HEK293 (cell line): ENCODE results near the gene MPHOSPH8.

ENCODE experiments used
- CTCF ChIA-PET: fragments of 350-600 bp; formaldehyde crosslinking; extraction: SDS; loops from one replicate; lab custom pipeline; 2021; ENCODE audit warnings: antibody characterized with exemption; lab: Yijun Ruan, JAX
- POLR2A ChIA-PET: fragments of 300-600 bp; formaldehyde crosslinking; extraction: SDS; loops from one replicate; lab custom pipeline; 2020; ENCODE audit warnings: antibody characterized with exemption, inconsistent platforms; lab: Yijun Ruan, JAX
- H3K27ac ChIP-seq: fragments of 200-500 bp; sonication (Bioruptor generic); 2 replicates; pipeline ENCODE4 v1.5.1; 2014; ENCODE audit warnings: low read depth, low read length, control low read depth, inconsistent platforms; ENCODE audit errors: extremely low read depth
- H3K36me3 ChIP-seq, 2 experiments: fragments of 200-500 bp in 1 of 2; sonication (Bioruptor generic) in 1 of 2; 1 replicate in 1 of 2; 2 replicates in 1 of 2; pipeline ENCODE4 v1.5.1; 2014 to 2017; ENCODE audit warnings: inconsistent platforms in 2 of 2, low read length in 2 of 2; ENCODE audit not compliant: control insufficient read depth in 2 of 2, insufficient read depth in 1 of 2
- H3K4me1 ChIP-seq: fragments of 200-500 bp; sonication (Bioruptor generic); 2 replicates; pipeline ENCODE4 v1.5.1; 2014; ENCODE audit warnings: mild to moderate bottlenecking, low read length, inconsistent platforms; ENCODE audit not compliant: control insufficient read depth, insufficient read depth
- H3K4me3 ChIP-seq: 2 replicates; pipeline ENCODE4 v1.5.1; 2011; ENCODE audit warnings: low read depth, mild to moderate bottlenecking, control low read depth, low read length, moderate library complexity
- H3K9me3 ChIP-seq: fragments of 200-500 bp; sonication (Bioruptor generic); 2 replicates; pipeline ENCODE4 v1.5.1; 2014; ENCODE audit warnings: low read depth, low read length, inconsistent platforms; ENCODE audit not compliant: control insufficient read depth, insufficient read depth
- BCL11B ChIP-seq: fragments of 450-650 bp; formaldehyde crosslinking; IDR thresholded peaks from 2 replicates; pipeline ENCODE4 v1.5.1; 2016; ENCODE audit warnings: low read depth, missing biosample characterization, missing genetic modification characterization
- PRDM10 ChIP-seq: fragments of 450-650 bp; formaldehyde crosslinking; IDR thresholded peaks from 2 replicates; pipeline ENCODE4 v1.5.1; 2016; ENCODE audit warnings: missing biosample characterization, missing genetic modification characterization
- SALL2 ChIP-seq: fragments of 450-650 bp; formaldehyde crosslinking; IDR thresholded peaks from 2 replicates; pipeline ENCODE4 v1.5.0; 2017; ENCODE audit warnings: missing biosample characterization, mild to moderate bottlenecking, missing genetic modification characterization, borderline replicate concordance
- SP2 ChIP-seq: fragments of 450-650 bp; formaldehyde crosslinking; IDR thresholded peaks from 2 replicates; pipeline ENCODE4 v1.5.1; 2016; ENCODE audit warnings: missing biosample characterization, missing genetic modification characterization
- ZBTB49 ChIP-seq: fragments of 450-650 bp; formaldehyde crosslinking; IDR thresholded peaks from 2 replicates; pipeline ENCODE4 v1.5.1; 2016; ENCODE audit warnings: missing biosample characterization, missing genetic modification characterization, low read depth
- ZBTB6 ChIP-seq: fragments of 450-650 bp; formaldehyde crosslinking; IDR thresholded peaks from 2 replicates; pipeline ENCODE4 v1.5.1; 2017; ENCODE audit warnings: missing biosample characterization, missing genetic modification characterization
- ZFP37 ChIP-seq: fragments of 450-650 bp; formaldehyde crosslinking; IDR thresholded peaks from 2 replicates; pipeline ENCODE4 v1.5.1; 2016; ENCODE audit warnings: missing biosample characterization, missing genetic modification characterization
- ZFP69B ChIP-seq: fragments of 450-650 bp; formaldehyde crosslinking; IDR thresholded peaks from 2 replicates; pipeline ENCODE4 v1.5.1; 2016; ENCODE audit warnings: missing biosample characterization, missing genetic modification characterization
- ZNF146 ChIP-seq: fragments of 450-650 bp; formaldehyde crosslinking; IDR thresholded peaks from 2 replicates; pipeline ENCODE4 v1.5.1; 2016; ENCODE audit warnings: missing biosample characterization, missing genetic modification characterization
- ZNF184 ChIP-seq: fragments of 450-650 bp; IDR thresholded peaks from 2 replicates; pipeline ENCODE4 v1.5.1; 2018; ENCODE audit warnings: missing biosample characterization, mild to moderate bottlenecking, missing genetic modification characterization
- ZNF2 ChIP-seq: fragments of 450-650 bp; formaldehyde crosslinking; IDR thresholded peaks from 2 replicates; pipeline ENCODE4 v1.5.1; 2016; ENCODE audit warnings: missing biosample characterization, missing genetic modification characterization
- ZNF211 ChIP-seq: fragments of 450-650 bp; formaldehyde crosslinking; IDR thresholded peaks from 2 replicates; pipeline ENCODE4 v1.5.1; 2016; ENCODE audit warnings: low read depth, missing biosample characterization, missing genetic modification characterization
- ZNF223 ChIP-seq: fragments of 450-650 bp; formaldehyde crosslinking; IDR thresholded peaks from 2 replicates; pipeline ENCODE4 v1.5.1; 2016; ENCODE audit warnings: missing biosample characterization, missing genetic modification characterization
- ZNF248 ChIP-seq: fragments of 450-650 bp; formaldehyde crosslinking; IDR thresholded peaks from 2 replicates; pipeline ENCODE4 v1.5.1; 2017; ENCODE audit warnings: missing biosample characterization, missing genetic modification characterization
- ZNF366 ChIP-seq: fragments of 450-650 bp; formaldehyde crosslinking; conservative IDR thresholded peaks from 2 replicates; pipeline ENCODE4 v1.5.1; 2016; ENCODE audit warnings: missing biosample characterization, missing genetic modification characterization
- ZNF670 ChIP-seq: fragments of 450-650 bp; formaldehyde crosslinking; IDR thresholded peaks from 2 replicates; pipeline ENCODE4 v1.5.1; 2016; ENCODE audit warnings: missing biosample characterization, missing genetic modification characterization, low read depth
- ZNF707 ChIP-seq: fragments of 450-650 bp; formaldehyde crosslinking; IDR thresholded peaks from 2 replicates; pipeline ENCODE4 v1.5.1; 2016; ENCODE audit warnings: missing biosample characterization, missing genetic modification characterization
- ZNF777 ChIP-seq: fragments of 450-650 bp; formaldehyde crosslinking; IDR thresholded peaks from 2 replicates; pipeline ENCODE4 v1.5.1; 2017; ENCODE audit warnings: missing biosample characterization, missing genetic modification characterization, borderline replicate concordance
- TF ChIP-seq, protein P1 (sequence below): fragments of 450-650 bp; formaldehyde crosslinking; IDR thresholded peaks from 2 replicates; pipeline ENCODE4 v1.5.0; 2017; ENCODE audit warnings: missing biosample characterization, missing genetic modification characterization, borderline replicate concordance
- TF ChIP-seq, protein P2 (sequence below): fragments of 450-650 bp; IDR thresholded peaks from 2 replicates; pipeline ENCODE4 v1.5.1; 2018; ENCODE audit warnings: missing biosample characterization, missing genetic modification characterization
- TF ChIP-seq, protein P3 (sequence below): fragments of 450-650 bp; formaldehyde crosslinking; IDR thresholded peaks from 2 replicates; pipeline ENCODE4 v1.5.1; 2016; ENCODE audit warnings: missing biosample characterization, missing genetic modification characterization

The MPHOSPH8 gene

GRCh38 chr13:19589312-19589711 is 44.1 kb upstream of the MPHOSPH8 start (continued):
- TF ChIP-seq ZBTB6 (no peak), ZNF777 (tag by site-specific recombination) (no peak), ZNF146 (tag by site-specific recombination) (no peak)
- TF ChIP-seq, protein P1, sequence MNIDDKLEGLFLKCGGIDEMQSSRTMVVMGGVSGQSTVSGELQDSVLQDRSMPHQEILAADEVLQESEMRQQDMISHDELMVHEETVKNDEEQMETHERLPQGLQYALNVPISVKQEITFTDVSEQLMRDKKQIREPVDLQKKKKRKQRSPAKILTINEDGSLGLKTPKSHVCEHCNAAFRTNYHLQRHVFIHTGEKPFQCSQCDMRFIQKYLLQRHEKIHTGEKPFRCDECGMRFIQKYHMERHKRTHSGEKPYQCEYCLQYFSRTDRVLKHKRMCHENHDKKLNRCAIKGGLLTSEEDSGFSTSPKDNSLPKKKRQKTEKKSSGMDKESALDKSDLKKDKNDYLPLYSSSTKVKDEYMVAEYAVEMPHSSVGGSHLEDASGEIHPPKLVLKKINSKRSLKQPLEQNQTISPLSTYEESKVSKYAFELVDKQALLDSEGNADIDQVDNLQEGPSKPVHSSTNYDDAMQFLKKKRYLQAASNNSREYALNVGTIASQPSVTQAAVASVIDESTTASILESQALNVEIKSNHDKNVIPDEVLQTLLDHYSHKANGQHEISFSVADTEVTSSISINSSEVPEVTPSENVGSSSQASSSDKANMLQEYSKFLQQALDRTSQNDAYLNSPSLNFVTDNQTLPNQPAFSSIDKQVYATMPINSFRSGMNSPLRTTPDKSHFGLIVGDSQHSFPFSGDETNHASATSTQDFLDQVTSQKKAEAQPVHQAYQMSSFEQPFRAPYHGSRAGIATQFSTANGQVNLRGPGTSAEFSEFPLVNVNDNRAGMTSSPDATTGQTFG (tag by site-specific recombination), result no peak
- TF ChIP-seq, protein P2, sequence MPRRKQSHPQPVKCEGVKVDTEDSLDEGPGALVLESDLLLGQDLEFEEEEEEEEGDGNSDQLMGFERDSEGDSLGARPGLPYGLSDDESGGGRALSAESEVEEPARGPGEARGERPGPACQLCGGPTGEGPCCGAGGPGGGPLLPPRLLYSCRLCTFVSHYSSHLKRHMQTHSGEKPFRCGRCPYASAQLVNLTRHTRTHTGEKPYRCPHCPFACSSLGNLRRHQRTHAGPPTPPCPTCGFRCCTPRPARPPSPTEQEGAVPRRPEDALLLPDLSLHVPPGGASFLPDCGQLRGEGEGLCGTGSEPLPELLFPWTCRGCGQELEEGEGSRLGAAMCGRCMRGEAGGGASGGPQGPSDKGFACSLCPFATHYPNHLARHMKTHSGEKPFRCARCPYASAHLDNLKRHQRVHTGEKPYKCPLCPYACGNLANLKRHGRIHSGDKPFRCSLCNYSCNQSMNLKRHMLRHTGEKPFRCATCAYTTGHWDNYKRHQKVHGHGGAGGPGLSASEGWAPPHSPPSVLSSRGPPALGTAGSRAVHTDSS, result no peak

DNA sequence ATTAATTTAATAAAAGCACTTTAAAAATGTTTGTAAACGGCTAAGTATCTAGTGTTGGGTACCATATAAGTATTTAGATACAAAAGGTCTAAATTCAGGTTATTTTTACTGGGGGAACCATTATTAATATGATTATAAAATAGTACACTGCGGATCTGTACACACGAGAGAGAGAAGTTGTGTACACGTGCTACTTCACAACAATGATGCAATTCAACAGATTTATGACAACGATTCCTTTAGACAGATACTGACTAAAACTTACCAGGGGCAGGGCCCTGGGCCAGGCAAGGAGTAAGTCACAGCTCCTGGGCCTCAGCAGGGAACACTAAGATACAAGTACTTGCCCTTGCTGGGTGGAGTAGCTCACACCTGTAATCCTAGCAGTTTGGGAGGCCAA is 43.0 kb upstream of the MPHOSPH8 start:
- Histone ChIP-seq H3K9me3 (no peaks in the 10 kb centered on the region), H3K4me1 (no peaks in the 10 kb centered on the region), H3K27ac (no peak overlapping the region), H3K36me3 (no peaks in the 10 kb centered on the region), H3K4me3 (no peak overlapping the region)
- ChIA-PET CTCF (no interaction called here), POLR2A (no interaction called here)
- TF ChIP-seq ZBTB49 (no peak), ZNF223 (tag by site-specific recombination) (no peak), ZNF366 (tag by site-specific recombination) (no peak), SP2 (tag by site-specific recombination) (no peak), ZFP37 (tag by site-specific recombination) (no peak), ZNF670 (tag by site-specific recombination) (no peak), ZNF184 (tag by site-specific recombination) (no peak), ZNF2 (tag by site-specific recombination) (no peak), ZNF248 (tag by site-specific recombination) (no peak), PRDM10 (tag by site-specific recombination) (no peak), BCL11B (tag by site-specific recombination) (no peak), ZNF211 (tag by site-specific recombination) (no peak), ZFP69B (tag by site-specific recombination) (no peak), ZNF707 (tag by site-specific recombination) (no peak), SALL2 (tag by site-specific recombination) (no peak)
- TF ChIP-seq, protein P1 (tag by site-specific recombination), result no peak
- TF ChIP-seq, protein P3, sequence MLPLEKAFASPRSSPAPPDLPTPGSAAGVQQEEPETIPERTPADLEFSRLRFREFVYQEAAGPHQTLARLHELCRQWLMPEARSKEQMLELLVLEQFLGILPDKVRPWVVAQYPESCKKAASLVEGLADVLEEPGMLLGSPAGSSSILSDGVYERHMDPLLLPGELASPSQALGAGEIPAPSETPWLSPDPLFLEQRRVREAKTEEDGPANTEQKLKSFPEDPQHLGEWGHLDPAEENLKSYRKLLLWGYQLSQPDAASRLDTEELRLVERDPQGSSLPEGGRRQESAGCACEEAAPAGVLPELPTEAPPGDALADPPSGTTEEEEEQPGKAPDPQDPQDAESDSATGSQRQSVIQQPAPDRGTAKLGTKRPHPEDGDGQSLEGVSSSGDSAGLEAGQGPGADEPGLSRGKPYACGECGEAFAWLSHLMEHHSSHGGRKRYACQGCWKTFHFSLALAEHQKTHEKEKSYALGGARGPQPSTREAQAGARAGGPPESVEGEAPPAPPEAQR (tag by site-specific recombination), result no peak
